GM13976 (cell line): ENCODE results near the gene KLHL9.

Source experiments
- DNase-seq: peaks from one replicate; pipeline ENCODE4 v3.0.0; 2012; ENCODE audit warnings: low spot score
- in situ Hi-C: fragments of 300-500 bp; cut with MboI; formaldehyde crosslinking; loops from one replicate; pipeline ENCODE4 v1.12.0; 2022; ENCODE audit warnings: low sequenced_read_pairs, mixed read lengths, inconsistent platforms; ENCODE audit not compliant: unreplicated experiment
- TF ChIP-seq, protein P1 (sequence below): IDR thresholded peaks from 2 replicates; pipeline ENCODE4 v1.5.1; 2012; ENCODE audit warnings: borderline replicate concordance, mild to moderate bottlenecking; ENCODE audit not compliant: insufficient read depth; ENCODE audit errors: extremely low read depth, missing control alignments, control extremely low read depth

The KLHL9 gene

DNA sequence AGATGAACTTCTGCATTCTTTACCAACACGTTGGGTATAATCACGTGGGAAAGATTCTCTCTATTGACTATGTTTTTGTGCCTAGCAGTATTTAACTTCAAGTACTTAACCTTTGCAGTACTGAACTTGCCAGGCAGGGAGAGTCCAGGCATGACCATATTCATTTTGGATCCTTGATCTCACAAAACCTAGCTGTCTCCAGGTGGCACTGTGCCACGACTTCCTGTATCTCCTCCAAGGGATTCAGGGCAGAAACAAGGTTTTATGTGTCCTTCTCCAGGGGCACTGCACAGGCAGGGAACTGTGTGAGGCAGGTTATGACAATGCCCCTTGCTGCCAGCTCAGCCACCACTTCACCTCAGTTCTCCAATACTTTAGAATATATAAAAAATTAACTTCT lies 18.3 kb downstream of the KLHL9 start:
- in situ Hi-C loops, result loop anchor here (25.0 kb wide), 1 partner anchor 470 kb away; no protein-coding TSS in a partner anchor
- no peak for DNase-seq
- TF ChIP-seq, protein P1, sequence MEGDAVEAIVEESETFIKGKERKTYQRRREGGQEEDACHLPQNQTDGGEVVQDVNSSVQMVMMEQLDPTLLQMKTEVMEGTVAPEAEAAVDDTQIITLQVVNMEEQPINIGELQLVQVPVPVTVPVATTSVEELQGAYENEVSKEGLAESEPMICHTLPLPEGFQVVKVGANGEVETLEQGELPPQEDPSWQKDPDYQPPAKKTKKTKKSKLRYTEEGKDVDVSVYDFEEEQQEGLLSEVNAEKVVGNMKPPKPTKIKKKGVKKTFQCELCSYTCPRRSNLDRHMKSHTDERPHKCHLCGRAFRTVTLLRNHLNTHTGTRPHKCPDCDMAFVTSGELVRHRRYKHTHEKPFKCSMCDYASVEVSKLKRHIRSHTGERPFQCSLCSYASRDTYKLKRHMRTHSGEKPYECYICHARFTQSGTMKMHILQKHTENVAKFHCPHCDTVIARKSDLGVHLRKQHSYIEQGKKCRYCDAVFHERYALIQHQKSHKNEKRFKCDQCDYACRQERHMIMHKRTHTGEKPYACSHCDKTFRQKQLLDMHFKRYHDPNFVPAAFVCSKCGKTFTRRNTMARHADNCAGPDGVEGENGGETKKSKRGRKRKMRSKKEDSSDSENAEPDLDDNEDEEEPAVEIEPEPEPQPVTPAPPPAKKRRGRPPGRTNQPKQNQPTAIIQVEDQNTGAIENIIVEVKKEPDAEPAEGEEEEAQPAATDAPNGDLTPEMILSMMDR, result no peak

DNA sequence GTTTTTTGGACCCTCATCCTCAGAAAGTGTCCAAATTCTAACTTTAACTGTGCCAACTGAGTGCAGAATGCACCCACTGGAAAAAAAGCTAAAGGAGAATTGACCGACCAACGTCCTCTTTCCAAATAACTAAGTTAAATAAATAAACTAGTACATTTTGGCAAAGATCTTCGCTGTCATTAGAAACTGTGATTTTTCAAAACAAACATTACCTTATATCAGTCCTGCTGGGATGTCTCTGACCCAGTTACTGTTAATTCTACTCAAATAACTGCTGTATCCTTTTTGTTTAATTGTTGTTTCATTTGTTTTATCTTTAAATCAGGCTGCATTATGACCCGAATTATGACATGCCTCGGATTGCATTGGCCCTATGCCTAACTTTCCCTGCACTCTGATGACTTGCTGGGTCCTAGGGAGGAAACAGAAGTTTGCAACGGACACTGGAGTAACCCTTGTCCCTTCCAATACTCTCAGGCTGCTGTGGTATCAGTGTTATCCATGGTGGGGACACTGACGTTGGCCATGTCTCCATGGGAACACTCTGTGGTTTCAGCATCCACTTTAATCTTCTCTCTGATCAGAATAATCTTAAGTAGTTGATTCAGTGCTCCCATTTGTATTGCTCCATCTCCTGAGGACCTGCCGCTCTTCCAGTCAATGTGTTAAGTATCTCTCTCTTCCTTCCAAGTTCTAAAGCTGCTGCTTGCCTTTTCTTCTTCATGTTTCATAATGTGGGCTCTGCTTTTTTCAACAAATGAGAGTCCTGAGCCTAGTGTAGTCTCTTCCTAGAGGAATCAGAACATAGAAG lies 19.0 kb downstream of the KLHL9 start:
- no peak for DNase-seq
- TF ChIP-seq, protein P1, result no peak
- in situ Hi-C loops, result loop anchor here (25.0 kb wide), 1 partner anchor 471 kb away; no protein-coding TSS in a partner anchor

DNA sequence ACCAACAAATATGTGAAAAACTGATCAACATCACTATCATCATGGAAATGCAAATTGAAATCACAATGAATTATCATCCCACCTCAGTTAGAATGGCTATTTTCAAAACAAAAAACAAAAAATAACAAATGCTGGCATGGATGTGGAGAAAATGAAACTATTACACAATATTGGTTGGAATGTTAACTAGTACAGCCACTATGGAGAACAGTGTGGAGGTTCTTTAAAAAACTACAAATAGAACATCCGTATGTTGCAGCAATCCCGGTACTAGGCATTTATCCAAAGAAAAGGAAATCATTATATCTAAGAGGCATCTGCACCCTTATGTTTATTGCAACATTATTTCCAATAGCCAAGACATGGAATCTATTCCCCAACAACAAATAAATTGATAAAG lies 21.1 kb downstream of the KLHL9 start:
- no peak for DNase-seq
- in situ Hi-C loops, result loop anchor here (25.0 kb wide), 1 partner anchor 473 kb away; no protein-coding TSS in a partner anchor

GRCh38 chr9:21311889-21312288 lies 23.3 kb downstream of the KLHL9 start:
- no peak for DNase-seq
- in situ Hi-C loops, result loop anchor here (25.0 kb wide), 1 partner anchor 475 kb away; no protein-coding TSS in a partner anchor
- TF ChIP-seq, protein P1, result no peak

More for the DNA sequence above, 21.1 kb downstream of the KLHL9 start:
- TF ChIP-seq, protein P1, result no peak

DNA sequence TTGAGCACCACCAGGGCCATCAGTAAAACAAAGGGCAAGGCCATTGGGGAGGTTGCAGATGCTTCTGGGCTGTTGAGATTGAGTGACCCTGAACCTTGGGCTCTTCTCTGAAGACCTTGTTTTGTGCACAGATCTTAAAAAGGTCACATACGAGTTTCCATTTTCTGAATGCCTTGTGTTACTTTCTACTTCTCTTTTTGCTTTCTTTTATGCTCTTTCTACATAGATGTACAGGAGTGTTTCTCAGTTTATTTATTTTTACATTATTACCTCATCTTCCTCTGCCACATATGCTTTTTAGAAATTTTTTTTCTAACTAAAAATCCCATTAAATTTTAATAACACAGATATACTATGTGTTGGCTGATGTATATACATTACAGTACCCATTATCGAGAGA lies 30.0 kb downstream of the KLHL9 start, which contains the start of gene IFNA5:
IFNA5 (minus strand) TSS at position 101 of the 400 bp plus-strand sequence; CDS start at position 44, 57 bp downstream.
- TF ChIP-seq, protein P1, result no peak
- in situ Hi-C loops, result loop anchor here (25.0 kb wide), 1 partner anchor 482 kb away; no protein-coding TSS in a partner anchor
- DNase-seq, result no peak

GRCh38 chr9:21295992-21296391 lies 39.2 kb downstream of the KLHL9 start:
- no peak for DNase-seq
- in situ Hi-C loops, result no loop called here
- TF ChIP-seq, protein P1, result no peak
